Trophoblast cell (in vitro differentiated cells and primary cell): ENCODE results near the gene DNAL1.
A peak's percentile ranks its signal among the peaks of the same experiment; 100 is the strongest.

Experiments
- DNase-seq, 2 donors: peaks; one replicate each; pipeline ENCODE4 v3.0.0-alpha.2; 2016
- H2AFZ ChIP-seq: 2 replicates; pipeline ENCODE4 v1.6.1; 2013; ENCODE audit warnings: low read length, moderate library complexity, mild to moderate bottlenecking; ENCODE audit not compliant: insufficient read depth, poor library complexity
- H2AK5ac ChIP-seq: 2 replicates; pipeline ENCODE4 v1.6.1; 2013; ENCODE audit warnings: mild to moderate bottlenecking, low read length
- H2BK120ac ChIP-seq: 2 replicates; pipeline ENCODE4 v1.6.1; 2013; ENCODE audit warnings: low read length, mild to moderate bottlenecking, moderate library complexity; ENCODE audit not compliant: insufficient read depth, poor library complexity
- H2BK12ac ChIP-seq: 2 replicates; pipeline ENCODE4 v1.6.1; 2013; ENCODE audit warnings: mild to moderate bottlenecking, low read length, moderate library complexity
- H2BK5ac ChIP-seq: 2 replicates; pipeline ENCODE4 v1.6.1; 2013; ENCODE audit warnings: low read length, low read depth, moderate library complexity, mild to moderate bottlenecking; ENCODE audit not compliant: poor library complexity
- H3K14ac ChIP-seq: 2 replicates; pipeline ENCODE4 v1.6.1; 2013; ENCODE audit warnings: mild to moderate bottlenecking, low read length
- H3K18ac ChIP-seq: 2 replicates; pipeline ENCODE4 v1.6.1; 2013; ENCODE audit warnings: mild to moderate bottlenecking, low read length
- H3K23ac ChIP-seq: 2 replicates; pipeline ENCODE4 v1.6.1; 2013; ENCODE audit warnings: low read length
- H3K27ac ChIP-seq: 2 replicates; pipeline ENCODE4 v1.5.1; 2013; ENCODE audit warnings: low read depth, mild to moderate bottlenecking, inconsistent platforms, low read length, moderate library complexity
- H3K27me3 ChIP-seq: 2 replicates; pipeline ENCODE4 v1.6.1; 2013; ENCODE audit warnings: inconsistent platforms, mild to moderate bottlenecking, low read length, moderate library complexity; ENCODE audit not compliant: insufficient read depth
- H3K36me3 ChIP-seq, 2 experiments: 1 replicate in 1 of 2; 2 replicates in 1 of 2; pipeline ENCODE4 v1.6.1; 2013; ENCODE audit warnings: low read length in 2 of 2, mild to moderate bottlenecking in 2 of 2, moderate library complexity in 1 of 2; ENCODE audit not compliant: insufficient read depth in 2 of 2, control insufficient read depth in 1 of 2
- H3K4ac ChIP-seq: 2 replicates; pipeline ENCODE4 v1.6.1; 2013; ENCODE audit warnings: low read depth, mild to moderate bottlenecking, low read length, moderate library complexity
- H3K4me1 ChIP-seq, 2 experiments: 1 replicate in 1 of 2; 2 replicates in 1 of 2; pipeline ENCODE4 v1.6.1; 2013; ENCODE audit warnings: low read length in 2 of 2, mild to moderate bottlenecking in 2 of 2, moderate library complexity in 1 of 2; ENCODE audit not compliant: insufficient read depth in 2 of 2, control insufficient read depth in 1 of 2
- H3K4me2 ChIP-seq: 2 replicates; pipeline ENCODE4 v1.6.1; 2013; ENCODE audit warnings: inconsistent platforms, mild to moderate bottlenecking, low read length, moderate library complexity
- H3K4me3 ChIP-seq: 2 replicates; pipeline ENCODE4 v1.5.1; 2013; ENCODE audit warnings: mild to moderate bottlenecking, low read depth, low read length, inconsistent platforms
- H3K79me1 ChIP-seq: one replicate; pipeline ENCODE4 v1.6.1; 2013; ENCODE audit warnings: low read length
- H3K79me2 ChIP-seq: 2 replicates; pipeline ENCODE4 v1.6.1; 2013; ENCODE audit warnings: low read length, mild to moderate bottlenecking; ENCODE audit not compliant: control insufficient read depth, insufficient read depth, poor library complexity
- H3K9ac ChIP-seq: 2 replicates; pipeline ENCODE4 v1.6.1; 2013; ENCODE audit warnings: mild to moderate bottlenecking, low read length
- H3K9me3 ChIP-seq: 2 replicates; pipeline ENCODE4 v1.6.1; 2013; ENCODE audit warnings: low read depth, mild to moderate bottlenecking, control low read depth, inconsistent platforms, low read length; ENCODE audit not compliant: insufficient read depth
- H4K12ac ChIP-seq: 2 replicates; pipeline ENCODE4 v1.6.1; 2013; ENCODE audit warnings: low read depth, mild to moderate bottlenecking, low read length, moderate library complexity
- H4K8ac ChIP-seq: 2 replicates; pipeline ENCODE4 v1.6.1; 2013; ENCODE audit warnings: low read depth, mild to moderate bottlenecking, low read length, moderate library complexity
- H4K91ac ChIP-seq: one replicate; pipeline ENCODE4 v1.6.1; 2013; ENCODE audit warnings: low read depth, mild to moderate bottlenecking, low read length, moderate library complexity
- WGBS: extraction: QIAGEN DNeasy Blood & Tissue Kit; methylation state at CpG from one replicate; pipeline ENCODE4 v1.1.7; 2013; ENCODE audit warnings: missing lambda C conversion rate; ENCODE audit not compliant: insufficient read length, insufficient coverage; ENCODE audit errors: extremely low coverage; 5-methylcytosine and 5-hydroxymethylcytosine counted together

Gene DNAL1

GRCh38 chr14:73731111-73731510 lies 86.3 kb downstream of the DNAL1 start:
- Histone ChIP-seq H2AFZ (no peak overlapping the region), H3K79me2 (no peaks in the 10 kb centered on the region), H3K23ac (no peak overlapping the region), H3K4me3 (no peak overlapping the region), H3K4ac (no peak overlapping the region), H3K9ac (no peak overlapping the region), H2BK120ac (no peak overlapping the region), H3K79me1 (no peaks in the 10 kb centered on the region), H3K14ac (no peak overlapping the region), H3K9me3 (no peaks in the 10 kb centered on the region), H2BK12ac (no peak overlapping the region), H3K27ac (no peak overlapping the region), H3K4me1 (peaks cover 0 to 5% of the 10 kb centered on the region in 2 experiments), H3K36me3 (peaks cover 27 to 33% of the 10 kb centered on the region in 2 experiments), H3K4me2 (no peak overlapping the region), H3K27me3 (no peaks in the 10 kb centered on the region), H2AK5ac (no peak overlapping the region), H3K18ac (no peak overlapping the region), H4K8ac (no peak overlapping the region), H4K91ac (no peak overlapping the region), H2BK5ac (no peak overlapping the region), H4K12ac (no peak overlapping the region)
- no peak for DNase-seq
- WGBS = no CpG with 5 or more reads among the region's 3 CpGs

GRCh38 chr14:73732006-73732405 lies 87.2 kb downstream of the DNAL1 start:
- Histone ChIP-seq H2BK5ac (no peak overlapping the region), H3K27ac (no peak overlapping the region), H4K8ac (no peak overlapping the region), H2BK12ac (no peak overlapping the region), H3K14ac (no peak overlapping the region), H3K4me2 (no peak overlapping the region), H3K4me3 (no peak overlapping the region), H4K12ac (no peak overlapping the region), H3K23ac (no peak overlapping the region), H3K4ac (no peak overlapping the region), H4K91ac (no peak overlapping the region), H3K79me2 (no peaks in the 10 kb centered on the region), H2BK120ac (no peak overlapping the region), H2AFZ (no peak overlapping the region), H3K4me1 (peaks cover 0 to 5% of the 10 kb centered on the region in 2 experiments), H3K27me3 (no peaks in the 10 kb centered on the region), H3K36me3 (peaks cover 22 to 29% of the 10 kb centered on the region in 2 experiments), H3K79me1 (no peaks in the 10 kb centered on the region), H3K9ac (no peak overlapping the region), H2AK5ac (no peak overlapping the region), H3K9me3 (no peaks in the 10 kb centered on the region), H3K18ac (no peak overlapping the region)
- DNase-seq = no peak
- no CpG with 5 or more reads among the region's 3 CpGs for WGBS

- H3K18ac ChIP-seq = no peak overlapping the region
- H4K12ac ChIP-seq = no peak overlapping the region
- H3K4me2 ChIP-seq = no peak overlapping the region
- H4K91ac ChIP-seq = no peak overlapping the region
- H2AFZ ChIP-seq = no peak overlapping the region
- H2AK5ac ChIP-seq = no peak overlapping the region
- no peak overlapping the region for H3K27ac ChIP-seq
- H2BK12ac ChIP-seq = no peak overlapping the region
- no peak overlapping the region for H3K9ac ChIP-seq
- DNase-seq = no peak
- no peak overlapping the region for H3K4me3 ChIP-seq
- H3K9me3 ChIP-seq = no peaks in the 10 kb centered on the region
- WGBS = no CpG with 5 or more reads among the region's 13 CpGs
- no peak overlapping the region for H2BK5ac ChIP-seq
- no peak overlapping the region for H4K8ac ChIP-seq
- peaks cover 12% of the 10 kb centered on the region for H3K79me2 ChIP-seq
- peaks cover 13% of the 10 kb centered on the region for H3K79me1 ChIP-seq
- H3K4me1 ChIP-seq = peaks cover 14% of the 10 kb centered on the region in 2 experiments
- H3K27me3 ChIP-seq = no peaks in the 10 kb centered on the region
- H3K36me3 ChIP-seq = peaks cover 31 to 34% of the 10 kb centered on the region in 2 experiments
- no peak overlapping the region for H3K14ac ChIP-seq
- no peak overlapping the region for H2BK120ac ChIP-seq
- H3K4ac ChIP-seq = no peak overlapping the region
- no peak overlapping the region for H3K23ac ChIP-seq
Observed at GRCh38 chr14:73736842-73737241, 92.1 kb downstream of the DNAL1 start.

GRCh38 chr14:73738518-73739173 lies 93.9 kb downstream of the DNAL1 start:
- DNase-seq = no peak
- H3K4ac ChIP-seq = peak overlapping the region; percentile 4
- peaks cover 31 to 34% of the 10 kb centered on the region in 2 experiments for H3K36me3 ChIP-seq
- H2AK5ac ChIP-seq = no peak overlapping the region
- peaks cover 20% of the 10 kb centered on the region for H3K79me1 ChIP-seq
- whole genome bisulfite sequencing = no CpG with 5 or more reads among the region's 22 CpGs
- H3K27ac ChIP-seq = no peak overlapping the region
- H2BK5ac ChIP-seq = no peak overlapping the region
- peaks cover 32% of the 10 kb centered on the region in 2 experiments for H3K4me1 ChIP-seq
- no peak overlapping the region for H2BK120ac ChIP-seq
- peaks cover 20% of the 10 kb centered on the region for H3K79me2 ChIP-seq
- H4K12ac ChIP-seq = no peak overlapping the region
- no peak overlapping the region for H4K8ac ChIP-seq
- H3K18ac ChIP-seq = peak overlapping the region; percentile 12
- no peak overlapping the region for H4K91ac ChIP-seq
- H3K9ac ChIP-seq = no peak overlapping the region
- H3K23ac ChIP-seq = no peak overlapping the region
- no peak overlapping the region for H3K4me3 ChIP-seq
- H2BK12ac ChIP-seq = no peak overlapping the region
- H3K27me3 ChIP-seq = no peaks in the 10 kb centered on the region
- no peaks in the 10 kb centered on the region for H3K9me3 ChIP-seq
- H2AFZ ChIP-seq = no peak overlapping the region
- no peak overlapping the region for H3K4me2 ChIP-seq
- H3K14ac ChIP-seq = no peak overlapping the region
